SK-N-SH treated with all-trans-retinoic acid at 6 μM for 48 hours (cell line): ENCODE measurements around the gene CCDC102A.
A peak's percentile ranks its signal among the peaks of the same experiment; 100 is the strongest.

Experiments used
- ATAC-seq: fragments of 200-7000 bp; cut with Tn5 transposase; 3 replicates; pipeline ENCODE4 v1.9.1; 2020; ENCODE audit warnings: mild to moderate bottlenecking, moderate library complexity
- ARNTL ChIP-seq: fragments of 450-650 bp; formaldehyde crosslinking; IDR thresholded peaks from 2 replicates; pipeline ENCODE4 v1.5.0; 2020; ENCODE audit warnings: low read depth, mild to moderate bottlenecking, moderate library complexity, borderline replicate concordance
- BACH2 ChIP-seq: fragments of 250-450 bp; sonication (Bioruptor Pico); IDR thresholded peaks from 2 replicates; pipeline ENCODE4 v1.9.0; 2021; ENCODE audit warnings: mild to moderate bottlenecking, borderline replicate concordance
- CREB5 ChIP-seq: fragments of 250-450 bp; sonication (Bioruptor Pico); IDR thresholded peaks from 2 replicates; pipeline ENCODE4 v1.5.1; 2020; ENCODE audit warnings: low read depth, mild to moderate bottlenecking, moderate library complexity
- CSDC2 ChIP-seq: fragments of 250-450 bp; sonication (Bioruptor Pico); IDR thresholded peaks from 2 replicates; pipeline ENCODE4 v1.5.0; 2020; ENCODE audit warnings: mild to moderate bottlenecking, moderate library complexity
- CSRNP3 ChIP-seq: fragments of 250-450 bp; sonication (Bioruptor Pico); IDR thresholded peaks from 2 replicates; pipeline ENCODE4 v1.5.1; 2021; ENCODE audit warnings: mild to moderate bottlenecking, moderate library complexity
- ESRRG ChIP-seq: fragments of 250-450 bp; sonication (Bioruptor Pico); IDR thresholded peaks from 2 replicates; pipeline ENCODE4 v1.6.1; 2021; ENCODE audit warnings: mild to moderate bottlenecking
- GLIS3 ChIP-seq: fragments of 250-450 bp; sonication (Bioruptor Pico); IDR thresholded peaks from 2 replicates; pipeline ENCODE4 v1.5.0; 2020; ENCODE audit warnings: mild to moderate bottlenecking, moderate library complexity
- ISL1 ChIP-seq: fragments of 250-450 bp; sonication (Bioruptor Pico); IDR thresholded peaks from 2 replicates; pipeline ENCODE4 v2.1.2; 2022; ENCODE audit warnings: mild to moderate bottlenecking, moderate library complexity
- PATZ1 ChIP-seq: fragments of 250-450 bp; sonication (Bioruptor Pico); IDR thresholded peaks from 2 replicates; pipeline ENCODE4 v1.8.0; 2020; ENCODE audit warnings: mild to moderate bottlenecking, moderate library complexity, borderline replicate concordance
- POU6F1 ChIP-seq: fragments of 250-450 bp; sonication (Bioruptor Pico); IDR thresholded peaks from 2 replicates; pipeline ENCODE4 v1.8.0; 2021; ENCODE audit warnings: low read depth, mild to moderate bottlenecking, moderate library complexity, borderline replicate concordance
- PPARA ChIP-seq: fragments of 250-450 bp; sonication (Bioruptor Pico); IDR thresholded peaks from 2 replicates; pipeline ENCODE4 v1.5.0; 2020; ENCODE audit warnings: mild to moderate bottlenecking, borderline replicate concordance
- RARB ChIP-seq: fragments of 250-450 bp; sonication (Bioruptor Pico); IDR thresholded peaks from 2 replicates; pipeline ENCODE4 v1.8.0; 2021; ENCODE audit warnings: mild to moderate bottlenecking, moderate library complexity
- SNAI2 ChIP-seq: fragments of 250-450 bp; sonication (Bioruptor Pico); IDR thresholded peaks from 2 replicates; pipeline ENCODE4 v1.5.0; 2020; ENCODE audit warnings: mild to moderate bottlenecking, moderate library complexity
- TCF4 ChIP-seq: fragments of 250-450 bp; sonication (Bioruptor Pico); IDR thresholded peaks from 2 replicates; pipeline ENCODE4 v1.8.0; 2021; ENCODE audit warnings: mild to moderate bottlenecking, moderate library complexity, borderline replicate concordance
- TOX ChIP-seq: fragments of 250-450 bp; sonication (Bioruptor Pico); IDR thresholded peaks from 2 replicates; pipeline ENCODE4 v1.8.0; 2021; ENCODE audit warnings: mild to moderate bottlenecking, moderate library complexity, borderline replicate concordance
- TSHZ2 ChIP-seq: fragments of 250-450 bp; sonication (Bioruptor Pico); IDR thresholded peaks from 2 replicates; pipeline ENCODE4 v1.5.0; 2020; ENCODE audit warnings: mild to moderate bottlenecking, moderate library complexity
- ZC3H10 ChIP-seq: fragments of 250-450 bp; sonication (Bioruptor Pico); IDR thresholded peaks from 2 replicates; pipeline ENCODE4 v1.5.1; 2021; ENCODE audit warnings: mild to moderate bottlenecking, moderate library complexity
- ZFP3 ChIP-seq: fragments of 250-450 bp; sonication (Bioruptor Pico); IDR thresholded peaks from 2 replicates; pipeline ENCODE4 v1.5.0; 2020; ENCODE audit warnings: mild to moderate bottlenecking, moderate library complexity
- ZFP30 ChIP-seq: fragments of 450-650 bp; formaldehyde crosslinking; IDR thresholded peaks from 2 replicates; pipeline ENCODE4 v1.5.0; 2022; ENCODE audit warnings: mild to moderate bottlenecking, moderate library complexity
- ZNF565 ChIP-seq: fragments of 450-650 bp; formaldehyde crosslinking; conservative IDR thresholded peaks from 2 replicates; pipeline ENCODE4 v1.5.0; 2020; ENCODE audit warnings: low read depth, mild to moderate bottlenecking, moderate library complexity
- ZNF70 ChIP-seq: fragments of 450-650 bp; formaldehyde crosslinking; IDR thresholded peaks from 2 replicates; pipeline ENCODE4 v1.5.0; 2020; ENCODE audit warnings: mild to moderate bottlenecking, moderate library complexity
- ZNF8 ChIP-seq: fragments of 450-650 bp; formaldehyde crosslinking; IDR thresholded peaks from 2 replicates; pipeline ENCODE4 v1.5.0; 2020; ENCODE audit warnings: mild to moderate bottlenecking, moderate library complexity

CCDC102A gene

GRCh38 chr16:57531635-57532265, 4.6 kb downstream of the CCDC102A start:
- TF ChIP-seq BACH2, result no peak
- TF ChIP-seq ZNF565 (CRISPR knock-in tag), result no peak
- no peak for TF ChIP-seq CSRNP3 (CRISPR knock-in tag)
- no peak for TF ChIP-seq ZNF8 (CRISPR knock-in tag)
- TF ChIP-seq RARB (CRISPR knock-in tag), result no peak
- no peak for TF ChIP-seq ARNTL
- no peak for TF ChIP-seq ESRRG (CRISPR knock-in tag)
- no peak for TF ChIP-seq ZNF70 (CRISPR knock-in tag)
- no peak for TF ChIP-seq CREB5 (CRISPR knock-in tag)
- no peak for ATAC-seq

- TF ChIP-seq ZFP30 (no peak), PATZ1 (CRISPR knock-in tag) (no peak), ESRRG (CRISPR knock-in tag) (no peak), PPARA (CRISPR knock-in tag) (no peak), ZNF70 (CRISPR knock-in tag) (no peak), SNAI2 (CRISPR knock-in tag) (no peak), ZC3H10 (CRISPR knock-in tag) (no peak)
- ATAC-seq, result no peak
Measured at GRCh38 chr16:57531253-57531575, 5.2 kb downstream of the CCDC102A start.

GRCh38 chr16:57530522-57531252, 5.7 kb downstream of the CCDC102A start:
- ATAC-seq, result no peak
- TF ChIP-seq RARB (CRISPR knock-in tag) (no peak), TSHZ2 (no peak), GLIS3 (no peak), ZNF70 (CRISPR knock-in tag) (no peak), TOX (no peak), ZFP3 (no peak), ZFP30 (no peak)

GRCh38 chr16:57530104-57530521, 6.3 kb downstream of the CCDC102A start:
- peak; percentile 86 for ATAC-seq
- TF ChIP-seq BACH2, result no peak
- TF ChIP-seq ZC3H10 (CRISPR knock-in tag), result no peak
- TF ChIP-seq RARB (CRISPR knock-in tag), result no peak
- no peak for TF ChIP-seq ARNTL
- TF ChIP-seq POU6F1 (CRISPR knock-in tag), result no peak
- TF ChIP-seq ZFP30, result no peak
- TF ChIP-seq CREB5 (CRISPR knock-in tag), result no peak
- TF ChIP-seq TOX, result no peak
- no peak for TF ChIP-seq SNAI2 (CRISPR knock-in tag)
- no peak for TF ChIP-seq CSRNP3 (CRISPR knock-in tag)
- TF ChIP-seq ESRRG (CRISPR knock-in tag), result no peak
- no peak for TF ChIP-seq TCF4 (CRISPR knock-in tag)
- no peak for TF ChIP-seq CSDC2 (CRISPR knock-in tag)
- no peak for TF ChIP-seq ZNF8 (CRISPR knock-in tag)
- no peak for TF ChIP-seq ZNF565 (CRISPR knock-in tag)
- no peak for TF ChIP-seq ISL1 (CRISPR knock-in tag)
